GM12878 (cell line): ENCODE results near the gene VPS39.

Experiments used
- CTCF ChIP-seq, 3 experiments: IDR thresholded peaks in 2 of 3; conservative IDR thresholded peaks in 1 of 3; 2 replicates each; pipeline ENCODE4 v1.5.1; 2011; ENCODE audit warnings: low read depth in 3 of 3, low read length in 3 of 3, mild to moderate bottlenecking in 3 of 3, control low read depth in 2 of 3, moderate library complexity in 2 of 3, inconsistent platforms in 1 of 3, mixed read lengths in 1 of 3; ENCODE audit not compliant: control insufficient read depth in 2 of 3, insufficient read depth in 1 of 3; ENCODE audit errors: extremely low read depth in 1 of 3
- DPF2 ChIP-seq: fragments of 450-650 bp; IDR thresholded peaks from 2 replicates; pipeline ENCODE4 v1.6.1; 2017; ENCODE audit warnings: mild to moderate bottlenecking
- EZH2 ChIP-seq: IDR thresholded peaks from 2 replicates; pipeline ENCODE4 v1.6.1; 2012; ENCODE audit warnings: low read depth, mild to moderate bottlenecking, control low read depth, inconsistent platforms, low read length, borderline replicate concordance; ENCODE audit not compliant: control insufficient read depth
- NR2C2 ChIP-seq: IDR thresholded peaks from 2 replicates; pipeline ENCODE4 v1.6.1; 2011; ENCODE audit warnings: borderline replicate concordance, low read depth; ENCODE audit not compliant: control insufficient read depth, insufficient read length
- RELA ChIP-seq: fragments of 450-650 bp; IDR thresholded peaks from 2 replicates; pipeline ENCODE4 v1.8.0; 2014; ENCODE audit warnings: borderline replicate concordance; ENCODE audit not compliant: partially characterized antibody
- YY1 ChIP-seq: IDR thresholded peaks from 2 replicates; pipeline ENCODE4 v1.6.1; 2011; ENCODE audit warnings: low read depth, mild to moderate bottlenecking, low read length

- TF ChIP-seq YY1 (no peak), EZH2 (no peak), DPF2 (no peak), NR2C2 (no peak), RELA (no peak), CTCF (IDR thresholded peaks at IDR 0.05 in 2 of 3, conservative IDR thresholded peaks at IDR 0.05 in 1 of 3; ENCODE audit: control insufficient read depth in 2 of 3, extremely low read depth in 1 of 3, insufficient read depth in 1 of 3, low read depth in 3 of 3, low read length in 3 of 3) (no peak)
Measured at GRCh38 chr15:42119446-42119760, 88.7 kb downstream of the VPS39 start.
